Measurements from ENCODE around the gene PIK3R3.

DNA sequence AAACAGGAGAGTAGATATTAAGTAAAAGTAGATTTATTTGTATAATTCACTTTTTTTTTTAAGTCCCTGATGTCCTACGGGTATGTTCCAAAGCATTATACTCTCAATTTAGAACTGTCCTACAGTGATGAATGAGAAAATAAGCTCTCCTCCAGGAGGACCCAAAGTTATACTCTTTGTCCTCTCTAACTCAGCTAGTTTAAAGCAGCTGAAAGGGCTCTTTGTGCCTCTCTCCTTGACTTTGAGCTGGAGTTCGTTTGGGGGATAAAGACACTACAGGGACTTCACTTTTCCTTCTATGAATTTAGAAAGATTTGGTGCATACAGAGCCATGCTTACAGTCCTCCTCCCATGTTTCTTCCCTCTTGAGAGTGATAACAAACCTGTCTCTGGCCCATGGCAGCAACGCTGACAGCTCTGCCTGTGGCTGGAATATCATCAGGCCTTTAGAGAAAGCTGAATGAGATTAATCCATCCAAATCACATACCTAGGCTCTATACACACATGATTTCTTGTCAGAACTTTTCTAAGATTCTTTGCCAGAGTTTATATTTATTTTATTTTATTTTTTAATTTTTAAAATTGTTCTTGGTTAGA is 134.3 kb downstream of the PIK3R3 start:
- TF ChIP-seq, protein P1, sequence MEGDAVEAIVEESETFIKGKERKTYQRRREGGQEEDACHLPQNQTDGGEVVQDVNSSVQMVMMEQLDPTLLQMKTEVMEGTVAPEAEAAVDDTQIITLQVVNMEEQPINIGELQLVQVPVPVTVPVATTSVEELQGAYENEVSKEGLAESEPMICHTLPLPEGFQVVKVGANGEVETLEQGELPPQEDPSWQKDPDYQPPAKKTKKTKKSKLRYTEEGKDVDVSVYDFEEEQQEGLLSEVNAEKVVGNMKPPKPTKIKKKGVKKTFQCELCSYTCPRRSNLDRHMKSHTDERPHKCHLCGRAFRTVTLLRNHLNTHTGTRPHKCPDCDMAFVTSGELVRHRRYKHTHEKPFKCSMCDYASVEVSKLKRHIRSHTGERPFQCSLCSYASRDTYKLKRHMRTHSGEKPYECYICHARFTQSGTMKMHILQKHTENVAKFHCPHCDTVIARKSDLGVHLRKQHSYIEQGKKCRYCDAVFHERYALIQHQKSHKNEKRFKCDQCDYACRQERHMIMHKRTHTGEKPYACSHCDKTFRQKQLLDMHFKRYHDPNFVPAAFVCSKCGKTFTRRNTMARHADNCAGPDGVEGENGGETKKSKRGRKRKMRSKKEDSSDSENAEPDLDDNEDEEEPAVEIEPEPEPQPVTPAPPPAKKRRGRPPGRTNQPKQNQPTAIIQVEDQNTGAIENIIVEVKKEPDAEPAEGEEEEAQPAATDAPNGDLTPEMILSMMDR (IDR thresholded peaks at IDR 0.05; ENCODE audit: extremely low read depth in 1 of 2, insufficient read depth in 1 of 2, low read depth in 1 of 2, low read length in 2 of 2), result no peak
- TF ChIP-seq POLR2AphosphoS5 (IDR thresholded peaks at IDR 0.05; ENCODE audit: insufficient read depth, low read depth, low read length), result no peak
- no peak for TF ChIP-seq EZH2 (IDR thresholded peaks at IDR 0.05; ENCODE audit: borderline replicate concordance, low read depth, low read length, severe bottlenecking)
